GM23248 (cell line): ENCODE results near the gene HHIP.

Source experiments
- EZH2 ChIP-seq: fragments of 200-600 bp; sonication (generic); IDR thresholded peaks from 2 replicates; pipeline ENCODE4 v1.6.1; 2018; ENCODE audit warnings: antibody characterized with exemption, mild to moderate bottlenecking; ENCODE audit not compliant: insufficient read depth, poor library complexity, severe bottlenecking
- EZH2phosphoT487 ChIP-seq: fragments of 200-600 bp; sonication (generic); IDR thresholded peaks from 2 replicates; pipeline ENCODE4 v1.6.1; 2018; ENCODE audit warnings: antibody characterized with exemption, moderate library complexity, mild to moderate bottlenecking, low read depth; ENCODE audit not compliant: insufficient read depth

DNA sequence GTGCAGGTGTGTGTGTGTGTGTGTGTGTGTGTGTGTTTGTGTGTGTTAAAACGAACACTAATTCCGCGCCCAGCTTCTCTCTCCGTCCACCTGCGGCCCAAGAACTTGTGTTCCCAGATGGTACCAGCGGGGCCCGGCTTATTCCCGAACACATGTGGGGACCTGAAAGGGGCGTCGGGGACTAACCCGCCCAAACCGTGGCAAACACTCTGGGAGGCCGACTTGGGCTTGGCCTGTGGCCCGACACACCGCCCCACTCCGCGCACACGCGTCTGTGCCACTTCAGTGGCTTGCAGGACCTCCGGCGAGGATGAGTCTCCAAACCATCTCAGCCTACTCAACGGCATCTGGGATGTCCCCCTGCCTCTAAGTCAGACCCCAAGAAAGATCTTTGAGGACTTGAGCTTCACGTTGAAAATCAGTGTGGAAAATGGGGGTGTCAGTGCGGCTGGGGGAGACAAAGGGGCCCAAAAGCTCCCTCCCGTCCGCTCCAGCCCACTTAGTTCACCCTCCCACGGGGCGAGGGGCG is 790 bp upstream of the HHIP start:
- TF ChIP-seq EZH2phosphoT487 (no peak), EZH2 (no peak)
